NCI-H526 (cell line): ENCODE data around the gene ACTR1A.

Experiments used
- DNase-seq, 2 experiments: peaks; one replicate each; lab custom pipeline; 2025; lab: John Stamatoyannopoulos, UW

The ACTR1A gene

GRCh38 chr10:102485093-102485784 is 17.3 kb downstream of the ACTR1A start:
- DNase-seq, result no peak

GRCh38 chr10:102484021-102484420 is 18.5 kb downstream of the ACTR1A start:
- DNase-seq, result no peak

- no peak for DNase-seq
These were observed 22.1 kb downstream of the ACTR1A start for GRCh38 chr10:102480396-102480795.

GRCh38 chr10:102479651-102480050 is 22.9 kb downstream of the ACTR1A start:
- DNase-seq, result no peak

GRCh38 chr10:102476466-102477141 is 25.9 kb downstream of the ACTR1A start:
- no peak for DNase-seq

- no peak for DNase-seq
These were observed 27.0 kb downstream of the ACTR1A start for GRCh38 chr10:102475451-102476040.

- no peak for DNase-seq
These were observed 28.8 kb downstream of the ACTR1A start for GRCh38 chr10:102473445-102474331.

- DNase-seq, result no peak
These were observed 31.6 kb downstream of the ACTR1A start for GRCh38 chr10:102470579-102471546.

- no peak for DNase-seq
These were observed 33.8 kb downstream of the ACTR1A start for GRCh38 chr10:102468683-102469082.

- DNase-seq, result no peak
These were observed 34.5 kb downstream of the ACTR1A start for GRCh38 chr10:102467971-102468438.

GRCh38 chr10:102467318-102467717 is 35.2 kb downstream of the ACTR1A start:
- DNase-seq, result no peak

- DNase-seq, result no peak
These were observed 37.0 kb downstream of the ACTR1A start for GRCh38 chr10:102465466-102465865.

GRCh38 chr10:102463983-102464382 is 38.5 kb downstream of the ACTR1A start:
- no peak for DNase-seq

GRCh38 chr10:102462512-102463054 is 39.9 kb downstream of the ACTR1A start:
- DNase-seq, result no peak

- DNase-seq, result peak; percentile 74 to 95
These were observed 41.1 kb downstream of the ACTR1A start for GRCh38 chr10:102461187-102462054.

GRCh38 chr10:102460836-102461186 is 41.7 kb downstream of the ACTR1A start:
- DNase-seq, result no peak

GRCh38 chr10:102458656-102459055 is 43.9 kb downstream of the ACTR1A start:
- DNase-seq, result no peak

GRCh38 chr10:102457591-102458150 is 44.8 kb downstream of the ACTR1A start:
- no peak for DNase-seq

- DNase-seq, result no peak
These were observed 46.5 kb downstream of the ACTR1A start for GRCh38 chr10:102455893-102456471.
